BJ (cell line): ENCODE data around the gene PTPRU. TPM values are rescaled to one million over a fixed set of nuclear protein-coding genes. Genes with fewer than 3 reads are reported as not detected.

Experiments
- CTCF ChIA-PET: fragments of 350-600 bp; formaldehyde crosslinking; extraction: SDS; loops from one replicate; lab custom pipeline; 2021; ENCODE audit warnings: antibody characterized with exemption, inconsistent platforms; lab: Yijun Ruan, JAX
- POLR2A ChIA-PET: fragments of 300-600 bp; sonication (Branson Sonifier 250); formaldehyde crosslinking; extraction: SDS; loops from one replicate; lab custom pipeline; 2021; ENCODE audit warnings: antibody characterized with exemption; lab: Charles Lee
- DNase-seq: peaks from one replicate; pipeline ENCODE4 v3.0.0-alpha.2; 2011; ENCODE audit warnings: low read depth
- H3K27me3 ChIP-seq: 2 replicates; pipeline ENCODE4 v1.6.0; 2011; ENCODE audit warnings: low read length; ENCODE audit not compliant: control insufficient read depth, insufficient read depth
- H3K36me3 ChIP-seq: 2 replicates; pipeline ENCODE4 v1.5.1; 2011; ENCODE audit warnings: low read length; ENCODE audit not compliant: control insufficient read depth, insufficient read depth
- H3K4me3 ChIP-seq: 2 replicates; pipeline ENCODE4 v1.5.1; 2011; ENCODE audit warnings: low read depth, mild to moderate bottlenecking, control low read depth, low read length
- polyA plus RNA-seq: library from polyadenylated mRNA; depleted of rRNA; stranded (reverse); fragments of >200 nt; gene quantifications from 2 replicates; pipeline ENCODE4 v1.2.3, GENCODE V29; 2011
- TF ChIP-seq, protein P1 (sequence below): IDR thresholded peaks from 2 replicates; pipeline ENCODE4 v1.5.1; 2011; ENCODE audit warnings: low read depth, mild to moderate bottlenecking, control low read depth, inconsistent platforms, low read length, moderate library complexity; ENCODE audit not compliant: insufficient read depth

PTPRU gene
- polyA plus RNA-seq, 1 experiment, result 19.8 TPM

DNA sequence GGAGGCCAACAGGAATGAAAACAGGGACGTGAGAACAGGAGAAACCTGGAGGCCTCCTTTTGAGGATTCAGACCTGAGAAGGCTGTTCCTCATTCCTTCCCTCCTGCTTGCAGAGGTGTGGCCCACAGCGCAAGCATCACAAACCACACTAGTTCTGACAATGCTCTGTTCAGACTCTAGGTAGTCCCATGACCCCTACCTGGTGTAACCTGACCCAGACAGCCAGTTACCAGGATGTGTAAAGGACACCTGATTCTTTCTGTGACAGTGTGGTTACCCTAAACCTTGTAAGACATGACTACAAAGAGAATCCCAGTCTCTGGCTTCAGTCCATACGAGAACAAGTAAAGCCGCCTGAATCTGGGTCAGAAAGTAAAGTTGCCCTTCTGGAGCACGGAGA, 8.8 kb upstream of the PTPRU start:
- POLR2A ChIA-PET, result no interaction called here
- H3K27me3 ChIP-seq, result no peaks in the 10 kb centered on the region
- TF ChIP-seq, protein P1, sequence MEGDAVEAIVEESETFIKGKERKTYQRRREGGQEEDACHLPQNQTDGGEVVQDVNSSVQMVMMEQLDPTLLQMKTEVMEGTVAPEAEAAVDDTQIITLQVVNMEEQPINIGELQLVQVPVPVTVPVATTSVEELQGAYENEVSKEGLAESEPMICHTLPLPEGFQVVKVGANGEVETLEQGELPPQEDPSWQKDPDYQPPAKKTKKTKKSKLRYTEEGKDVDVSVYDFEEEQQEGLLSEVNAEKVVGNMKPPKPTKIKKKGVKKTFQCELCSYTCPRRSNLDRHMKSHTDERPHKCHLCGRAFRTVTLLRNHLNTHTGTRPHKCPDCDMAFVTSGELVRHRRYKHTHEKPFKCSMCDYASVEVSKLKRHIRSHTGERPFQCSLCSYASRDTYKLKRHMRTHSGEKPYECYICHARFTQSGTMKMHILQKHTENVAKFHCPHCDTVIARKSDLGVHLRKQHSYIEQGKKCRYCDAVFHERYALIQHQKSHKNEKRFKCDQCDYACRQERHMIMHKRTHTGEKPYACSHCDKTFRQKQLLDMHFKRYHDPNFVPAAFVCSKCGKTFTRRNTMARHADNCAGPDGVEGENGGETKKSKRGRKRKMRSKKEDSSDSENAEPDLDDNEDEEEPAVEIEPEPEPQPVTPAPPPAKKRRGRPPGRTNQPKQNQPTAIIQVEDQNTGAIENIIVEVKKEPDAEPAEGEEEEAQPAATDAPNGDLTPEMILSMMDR, result no peak
- DNase-seq, result no peak
- CTCF ChIA-PET, result interaction anchor here (1.3 kb wide), 1 partner anchor 9 kb away, joined by 6 read pairs; no protein-coding TSS in a partner anchor
- H3K4me3 ChIP-seq, result no peak overlapping the region
- H3K36me3 ChIP-seq, result peaks cover 2% of the 10 kb centered on the region

DNA sequence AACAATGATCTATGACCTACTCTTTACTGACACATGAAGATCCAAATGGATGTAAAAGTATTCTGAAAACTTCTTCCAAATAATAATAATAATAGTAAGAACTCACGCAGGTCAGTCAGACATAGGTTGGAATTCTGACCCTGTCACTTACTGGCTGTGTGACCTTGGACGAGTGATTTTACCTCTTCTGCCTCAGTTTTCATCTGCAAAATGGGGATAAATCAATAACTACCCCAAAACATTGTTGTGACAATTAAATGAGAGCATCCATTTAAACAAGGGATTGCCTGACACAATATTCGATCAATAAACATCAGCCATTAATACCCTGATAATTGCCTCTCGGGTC, 6.1 kb upstream of the PTPRU start:
- POLR2A ChIA-PET, result no interaction called here
- DNase-seq, result no peak
- Histone ChIP-seq H3K4me3 (peak overlapping the region; percentile 77), H3K36me3 (no peaks in the 10 kb centered on the region; the same call in 1 of the 2 replicates), H3K27me3 (no peaks in the 10 kb centered on the region)
- CTCF ChIA-PET, result interaction anchor here (0.6 to 1.3 kb wide), 2 partner anchors 98 to 1478 kb away, joined by 3 read pairs; no protein-coding TSS in a partner anchor
- TF ChIP-seq, protein P1, result no peak

DNA sequence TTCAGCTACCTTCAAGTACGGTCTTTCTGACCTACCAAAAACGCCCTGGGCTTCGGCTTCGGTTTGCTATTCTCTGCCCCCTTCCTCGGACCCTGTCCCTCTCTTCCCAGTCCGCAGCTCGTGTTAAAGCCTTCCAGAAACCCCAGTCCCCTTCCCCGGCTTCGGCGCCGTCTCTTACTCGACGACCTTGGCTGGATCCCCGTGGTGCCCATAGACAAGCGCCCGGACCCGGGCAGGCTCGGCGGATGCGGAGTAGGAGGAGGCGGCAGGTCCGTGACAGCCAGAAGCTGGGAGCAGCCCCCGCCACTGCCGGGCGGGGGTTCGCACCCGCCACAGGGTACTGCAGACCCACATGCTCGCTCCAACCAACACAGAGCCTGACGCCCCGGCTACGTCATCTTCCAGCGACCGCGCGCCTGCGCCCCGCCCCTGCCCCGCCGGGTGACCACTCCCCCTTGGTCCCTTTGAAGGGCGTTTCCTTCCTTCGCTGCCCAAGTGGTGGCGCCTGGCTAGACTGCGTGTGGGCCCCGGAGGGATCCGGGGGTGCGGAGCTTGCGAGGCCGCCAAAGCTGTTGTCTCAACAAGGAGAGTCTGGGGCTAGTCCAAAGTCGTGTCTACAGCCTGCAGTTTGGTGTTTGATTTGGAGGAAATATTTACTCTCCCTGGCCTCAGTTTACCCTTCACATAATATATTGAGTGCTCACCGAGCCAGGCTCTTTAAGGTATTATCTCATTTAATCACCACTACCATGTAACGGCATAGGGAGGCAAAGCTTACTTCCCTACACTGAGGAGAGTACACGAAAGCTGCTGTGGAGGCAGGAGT, 5.6 kb upstream of the PTPRU start, which contains the start of gene MECR:
Gene MECR (minus strand): TSS at position 382 of the 826 bp plus-strand sequence. CDS start 28 bp downstream, at position 354.
- no peaks in the 10 kb centered on the region for H3K27me3 ChIP-seq
- H3K36me3 ChIP-seq, result no peaks in the 10 kb centered on the region
- ChIA-PET CTCF (interaction anchor here (0.6 to 1.3 kb wide), 5 partner anchors 10 to 1571 kb away, joined by 3 read pairs; no protein-coding TSS in a partner anchor), POLR2A (no interaction called here)
- peak within 1 kb of the TSS; percentile 77 for H3K4me3 ChIP-seq
- DNase-seq, result peak; percentile 56
- TF ChIP-seq, protein P1, result peak; percentile 41

DNA sequence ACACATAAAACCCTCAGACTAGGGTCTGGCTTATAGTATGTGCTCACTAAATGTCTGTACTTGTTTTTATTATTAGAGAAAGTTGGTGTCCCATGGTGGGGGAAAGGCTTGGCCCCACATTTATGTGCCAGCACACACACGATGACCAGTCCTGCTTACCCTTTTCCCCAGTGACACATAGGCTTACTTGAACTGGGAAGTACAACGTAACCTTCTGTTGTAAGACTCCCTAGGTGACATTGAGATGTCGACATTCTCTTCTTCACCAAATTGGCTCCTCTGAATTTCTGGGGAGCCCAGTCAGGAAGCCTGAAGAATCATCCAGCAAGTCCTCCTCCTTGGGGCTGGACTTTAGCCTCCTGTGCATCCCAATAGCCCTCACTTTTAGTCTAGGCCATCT, 3.9 kb upstream of the PTPRU start:
- Histone ChIP-seq H3K36me3 (no peaks in the 10 kb centered on the region), H3K4me3 (no peak overlapping the region), H3K27me3 (no peaks in the 10 kb centered on the region)
- DNase-seq, result no peak
- TF ChIP-seq, protein P1, result no peak
- ChIA-PET POLR2A (no interaction called here), CTCF (interaction anchor here (1.1 kb wide), 1 partner anchor 8 kb away, joined by 3 read pairs; no protein-coding TSS in a partner anchor)

DNA sequence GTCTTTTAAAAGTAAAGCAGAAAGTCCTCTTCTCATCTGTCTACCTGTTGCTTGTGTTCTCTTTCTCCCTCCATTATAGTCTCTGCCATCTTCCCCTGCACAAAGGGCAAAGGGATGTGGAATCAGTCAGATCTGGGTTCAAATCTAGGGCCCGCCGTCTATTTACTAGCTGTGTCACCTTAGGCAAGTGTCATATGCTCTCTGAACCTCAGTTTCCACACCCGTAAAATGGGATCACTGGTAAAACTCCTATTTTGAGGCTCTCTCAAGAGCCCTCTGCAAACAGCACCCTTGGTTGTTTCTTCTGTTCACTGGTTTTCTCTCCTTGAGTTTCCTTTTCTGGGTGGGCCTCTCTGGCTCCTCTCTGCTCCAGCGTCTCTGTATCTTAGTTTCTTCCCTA, 2.6 kb upstream of the PTPRU start:
- H3K27me3 ChIP-seq, result no peaks in the 10 kb centered on the region
- H3K36me3 ChIP-seq, result no peaks in the 10 kb centered on the region
- DNase-seq, result no peak
- no peak overlapping the region for H3K4me3 ChIP-seq
- TF ChIP-seq, protein P1, result no peak
- ChIA-PET CTCF (interaction anchor here (1.1 kb wide), 1 partner anchor 878 kb away, joined by 3 read pairs; no protein-coding TSS in a partner anchor), POLR2A (no interaction called here)
